ENCODE data around the gene UNC5CL. TPM values are rescaled to one million over a fixed set of nuclear protein-coding genes. Genes with fewer than 3 reads are reported as not detected.
"Not testable (repeated sequence)": the region's sequence is repeated elsewhere in the genome, so short reads cannot be mapped to it uniquely, and the experiment has no call there.

Gene UNC5CL
- total RNA-seq, 5 donors from 2014 or later (not counting 1 experiment from before 2014, with no cell fraction given): 4.3 to 7.3 (median 5.5) TPM

DNA sequence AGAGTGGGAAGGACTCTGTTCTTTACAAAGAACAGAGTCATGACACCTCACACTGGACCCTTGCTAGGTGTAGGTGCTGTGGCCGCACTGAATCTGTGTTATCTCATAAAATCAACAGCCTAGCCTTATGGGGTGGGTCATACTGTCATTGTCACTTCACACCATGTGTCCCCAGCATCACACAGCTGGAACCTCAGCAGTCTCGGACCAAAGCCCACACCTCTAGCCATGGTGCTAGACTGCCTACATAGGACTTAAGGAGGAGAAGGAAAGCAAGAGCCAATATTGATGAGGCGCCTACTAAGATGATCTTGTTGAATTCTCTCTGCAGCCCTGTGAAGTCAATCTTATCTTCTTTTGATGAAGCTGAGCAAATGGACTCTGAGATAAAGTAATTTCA lies 31.0 kb downstream of the UNC5CL start:
- Mint-ChIP-seq H3K27me3 (peaks cover 17 to 22% of the 10 kb centered on the region in 2 donors), H3K27ac (no peak overlapping the region), H3K36me3 (no peaks in the 10 kb centered on the region), H3K4me1 (peaks cover 0 to 8% (median 0%) of the 10 kb centered on the region in 3 donors), H3K4me3 (no peak overlapping the region), H3K9me3 (no peaks in the 10 kb centered on the region)
- Histone ChIP-seq H3K4me1 (ENCODE audit: control insufficient read depth in 1 of 2, extremely low read depth in 1 of 2, insufficient read depth in 2 of 2, low read length in 2 of 2) (no peaks in the 10 kb centered on the region), H3K9me3 (no peaks in the 10 kb centered on the region), H3K4me3 (ENCODE audit: control insufficient read depth in 1 of 2, extremely low read depth in 1 of 2, low read length in 1 of 2) (no peak overlapping the region), H3K36me3 (ENCODE audit: control insufficient read depth in 2 of 2, extremely low read depth in 1 of 2, insufficient read depth in 1 of 2, low read length in 1 of 2) (no peaks in the 10 kb centered on the region), H3K27me3 (replicated peaks in 1 of 2; ENCODE audit: control insufficient read depth in 2 of 2, extremely low read depth in 1 of 2, insufficient read depth in 2 of 2, low read length in 1 of 2) (peaks cover 0 to 8% of the 10 kb centered on the region in 2 experiments), H3K27ac (ENCODE audit: low read length) (no peak overlapping the region)
- DNase-seq: no peak
- POLR2A ChIA-PET: no interaction called here
- CTCF ChIA-PET: no interaction called here
- no peak for ATAC-seq (replicated peaks in 1 of 4)
- 80% methylated on average over 1 of the region's 3 CpGs for WGBS (ENCODE audit: insufficient coverage)

- H3K4me3 Mint-ChIP-seq; POLR2A ChIA-PET; H3K9me3 Mint-ChIP-seq; H3K36me3 ChIP-seq (ENCODE audit: control insufficient read depth in 2 of 2, extremely low read depth in 1 of 2, insufficient read depth in 1 of 2, low read length in 1 of 2); H3K27ac Mint-ChIP-seq; H3K9me3 ChIP-seq; DNase-seq; H3K4me3 ChIP-seq (ENCODE audit: control insufficient read depth in 1 of 2, extremely low read depth in 1 of 2, low read length in 1 of 2); H3K4me1 Mint-ChIP-seq; H3K27ac ChIP-seq (ENCODE audit: low read length); CTCF ChIA-PET; H3K4me1 ChIP-seq (ENCODE audit: control insufficient read depth in 1 of 2, extremely low read depth in 1 of 2, insufficient read depth in 2 of 2, low read length in 2 of 2); ATAC-seq (replicated peaks in 1 of 4); H3K36me3 Mint-ChIP-seq: not testable (repeated sequence)
- no CpG with 5 or more reads among the region's 4 CpGs for WGBS (ENCODE audit: insufficient coverage)
- peaks cover 0 to 12% of the 10 kb centered on the region in 2 experiments for H3K27me3 ChIP-seq (replicated peaks in 1 of 2; ENCODE audit: control insufficient read depth in 2 of 2, extremely low read depth in 1 of 2, insufficient read depth in 2 of 2, low read length in 1 of 2)
- H3K27me3 Mint-ChIP-seq: peaks cover 20 to 27% of the 10 kb centered on the region in 2 donors
These were observed 32.0 kb downstream of the UNC5CL start for GRCh38 chr6:41006980-41007379.

GRCh38 chr6:41006217-41006616 lies 32.8 kb downstream of the UNC5CL start:
- H3K9me3 ChIP-seq; H3K36me3 Mint-ChIP-seq; H3K4me3 Mint-ChIP-seq; H3K36me3 ChIP-seq (ENCODE audit: control insufficient read depth in 2 of 2, extremely low read depth in 1 of 2, insufficient read depth in 1 of 2, low read length in 1 of 2); H3K4me3 ChIP-seq (ENCODE audit: control insufficient read depth in 1 of 2, extremely low read depth in 1 of 2, low read length in 1 of 2); H3K27ac Mint-ChIP-seq; POLR2A ChIA-PET; H3K4me1 Mint-ChIP-seq; CTCF ChIA-PET; H3K27ac ChIP-seq (ENCODE audit: low read length); H3K9me3 Mint-ChIP-seq; H3K4me1 ChIP-seq (ENCODE audit: control insufficient read depth in 1 of 2, extremely low read depth in 1 of 2, insufficient read depth in 2 of 2, low read length in 2 of 2): not testable (repeated sequence)
- 0% methylated on average over 5 of the region's 7 CpGs for WGBS (ENCODE audit: insufficient coverage)
- peaks cover 25 to 27% of the 10 kb centered on the region in 2 donors for H3K27me3 Mint-ChIP-seq
- peak in 3 of 4 experiments; percentile 57 to 75 (median 64) for ATAC-seq (replicated peaks in 1 of 4)
- H3K27me3 ChIP-seq (replicated peaks in 1 of 2; ENCODE audit: control insufficient read depth in 2 of 2, extremely low read depth in 1 of 2, insufficient read depth in 2 of 2, low read length in 1 of 2): peaks cover 0 to 12% of the 10 kb centered on the region in 2 experiments
- DNase-seq: peak; percentile 5 to 79 (median 37)

- H3K27me3 ChIP-seq (replicated peaks in 1 of 2; ENCODE audit: control insufficient read depth in 2 of 2, extremely low read depth in 1 of 2, insufficient read depth in 2 of 2, low read length in 1 of 2): peaks cover 0 to 25% of the 10 kb centered on the region in 2 experiments
- ChIA-PET CTCF (no interaction called here), POLR2A (no interaction called here)
- DNase-seq (no peak), ATAC-seq (replicated peaks in 1 of 4) (no peak)
- WGBS (ENCODE audit: insufficient coverage): 92% methylated on average over 2 of the region's 3 CpGs
- Mint-ChIP-seq H3K4me1 (peaks cover 0 to 8% (median 0%) of the 10 kb centered on the region in 3 donors), H3K27me3 (peaks cover 25 to 39% of the 10 kb centered on the region in 2 donors), H3K36me3 (no peaks in the 10 kb centered on the region), H3K27ac (no peak overlapping the region), H3K9me3 (no peaks in the 10 kb centered on the region), H3K4me3 (no peak overlapping the region)
- H3K9me3 ChIP-seq: no peaks in the 10 kb centered on the region
- H3K4me3 ChIP-seq (ENCODE audit: control insufficient read depth in 1 of 2, extremely low read depth in 1 of 2, low read length in 1 of 2): no peak overlapping the region
- no peaks in the 10 kb centered on the region for H3K4me1 ChIP-seq (ENCODE audit: control insufficient read depth in 1 of 2, extremely low read depth in 1 of 2, insufficient read depth in 2 of 2, low read length in 2 of 2)
- H3K36me3 ChIP-seq (ENCODE audit: control insufficient read depth in 2 of 2, extremely low read depth in 1 of 2, insufficient read depth in 1 of 2, low read length in 1 of 2): no peaks in the 10 kb centered on the region
- no peak overlapping the region for H3K27ac ChIP-seq (ENCODE audit: low read length)
These were observed 36.9 kb downstream of the UNC5CL start for GRCh38 chr6:41002168-41002567.

GRCh38 chr6:41000248-41000647 lies 38.8 kb downstream of the UNC5CL start:
- Histone ChIP-seq H3K27me3 (replicated peaks in 1 of 2; ENCODE audit: control insufficient read depth in 2 of 2, extremely low read depth in 1 of 2, insufficient read depth in 2 of 2, low read length in 1 of 2) (peaks cover 0 to 39% of the 10 kb centered on the region in 2 experiments), H3K9me3 (no peaks in the 10 kb centered on the region), H3K36me3 (ENCODE audit: control insufficient read depth in 2 of 2, extremely low read depth in 1 of 2, insufficient read depth in 1 of 2, low read length in 1 of 2) (no peaks in the 10 kb centered on the region), H3K27ac (ENCODE audit: low read length) (no peak overlapping the region), H3K4me3 (ENCODE audit: control insufficient read depth in 1 of 2, extremely low read depth in 1 of 2, low read length in 1 of 2) (no peak overlapping the region), H3K4me1 (ENCODE audit: control insufficient read depth in 1 of 2, extremely low read depth in 1 of 2, insufficient read depth in 2 of 2, low read length in 2 of 2) (no peaks in the 10 kb centered on the region)
- Mint-ChIP-seq H3K27ac (no peak overlapping the region), H3K4me3 (no peak overlapping the region), H3K36me3 (no peaks in the 10 kb centered on the region), H3K9me3 (no peaks in the 10 kb centered on the region), H3K4me1 (no peaks in the 10 kb centered on the region), H3K27me3 (peaks cover 28 to 48% of the 10 kb centered on the region in 2 donors)
- DNase-seq (no peak), ATAC-seq (replicated peaks in 1 of 4) (no peak)
- CTCF ChIA-PET: interaction anchor here in 1 of 2 donors (0.6 kb wide), 1 partner anchor 1648 kb away, joined by 4 read pairs; no protein-coding TSS in a partner anchor
- POLR2A ChIA-PET: no interaction called here
- 58% methylated on average over 4 of the region's 4 CpGs for WGBS (ENCODE audit: insufficient coverage)

DNA sequence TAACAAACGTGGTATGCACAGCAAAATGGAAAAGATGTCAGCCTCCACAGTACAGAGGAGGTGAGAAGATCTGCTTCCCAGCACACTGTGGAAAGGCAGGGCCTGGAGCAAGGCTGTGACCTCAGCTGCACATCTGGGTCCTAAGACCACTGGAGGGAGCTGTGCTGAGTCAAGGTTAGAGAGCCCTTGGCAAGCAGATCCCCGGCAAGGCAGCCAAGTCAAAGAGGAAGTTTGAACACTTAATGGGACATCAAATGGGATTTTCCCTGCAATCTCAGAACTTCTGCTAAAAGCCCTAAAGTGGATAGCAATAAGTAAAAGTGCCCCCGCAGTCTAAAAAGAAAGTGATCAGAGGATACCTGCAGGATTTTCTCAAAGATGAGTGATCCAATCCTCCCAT lies 39.5 kb downstream of the UNC5CL start:
- no peaks in the 10 kb centered on the region for H3K4me1 ChIP-seq (ENCODE audit: control insufficient read depth in 1 of 2, extremely low read depth in 1 of 2, insufficient read depth in 2 of 2, low read length in 2 of 2)
- peak in 9 of 35 experiments; percentile 2 to 33 (median 4) for DNase-seq
- no peaks in the 10 kb centered on the region for H3K4me1 Mint-ChIP-seq
- no peak overlapping the region for H3K27ac Mint-ChIP-seq
- peaks cover 26 to 45% of the 10 kb centered on the region in 2 donors for H3K27me3 Mint-ChIP-seq
- no peak overlapping the region for H3K4me3 ChIP-seq (ENCODE audit: control insufficient read depth in 1 of 2, extremely low read depth in 1 of 2, low read length in 1 of 2)
- H3K36me3 Mint-ChIP-seq: no peaks in the 10 kb centered on the region
- 14% methylated on average over 1 of the region's 3 CpGs for WGBS (ENCODE audit: insufficient coverage)
- POLR2A ChIA-PET: no interaction called here
- H3K27ac ChIP-seq (ENCODE audit: low read length): no peak overlapping the region
- CTCF ChIA-PET: interaction anchor here in 1 of 2 donors (0.7 kb wide), 1 partner anchor 157 kb away, joined by 4 read pairs; no protein-coding TSS in a partner anchor
- no peak overlapping the region for H3K4me3 Mint-ChIP-seq
- H3K9me3 Mint-ChIP-seq: no peaks in the 10 kb centered on the region
- H3K36me3 ChIP-seq (ENCODE audit: control insufficient read depth in 2 of 2, extremely low read depth in 1 of 2, insufficient read depth in 1 of 2, low read length in 1 of 2): no peaks in the 10 kb centered on the region
- H3K27me3 ChIP-seq (replicated peaks in 1 of 2; ENCODE audit: control insufficient read depth in 2 of 2, extremely low read depth in 1 of 2, insufficient read depth in 2 of 2, low read length in 1 of 2): peaks cover 0 to 39% of the 10 kb centered on the region in 2 experiments
- peak in 1 of 4 experiments; percentile 38 for ATAC-seq (replicated peaks in 1 of 4)
- no peaks in the 10 kb centered on the region for H3K9me3 ChIP-seq
